Activated CD4-positive, alpha-beta T cell treated with anti-CD3 and anti-CD28 coated beads for 48 hours (primary cell): ENCODE results near the gene ALDH6A1.

Experiments
- DNase-seq: peaks from one replicate; pipeline ENCODE4 v3.0.0-alpha.2; 2020

The ALDH6A1 gene

DNA sequence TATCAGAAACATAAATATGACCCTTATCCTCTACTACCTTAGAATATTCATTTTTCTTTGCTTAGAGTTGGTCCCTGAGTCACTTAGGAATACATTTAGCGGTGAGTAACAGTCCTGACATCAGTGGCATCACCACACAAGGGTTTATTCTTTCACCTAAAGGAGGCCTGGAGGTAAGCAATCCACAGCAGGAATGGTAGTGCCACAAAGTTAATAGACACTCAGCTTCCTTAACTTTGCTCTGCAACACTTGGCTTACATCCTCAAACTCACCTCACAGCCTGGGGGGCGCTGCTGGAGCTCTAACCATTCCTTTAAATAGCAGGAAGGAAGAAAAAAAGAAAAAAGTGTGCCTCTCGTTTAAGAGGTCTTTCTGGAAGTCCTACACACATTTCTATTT, 36.0 kb downstream of the ALDH6A1 start:
- DNase-seq, result no peak

DNA sequence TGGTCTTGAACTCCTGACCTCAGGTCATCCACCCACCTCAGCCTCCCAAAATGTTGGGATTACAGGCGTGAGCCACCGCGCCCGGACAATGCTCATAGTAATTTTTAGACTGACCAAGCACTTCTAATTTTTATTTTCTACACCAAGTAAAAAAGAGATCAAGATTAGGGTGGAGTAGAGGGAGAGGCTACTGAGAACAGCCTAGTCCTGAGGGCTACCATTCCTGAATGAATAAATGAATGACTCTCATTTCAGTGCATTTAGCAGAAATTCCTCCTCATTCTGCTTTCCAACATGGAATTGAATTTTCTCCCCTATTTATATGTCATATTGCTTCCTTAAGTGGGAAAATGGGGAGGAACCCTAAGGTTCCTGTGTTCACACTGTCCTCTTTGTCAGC, 38.7 kb downstream of the ALDH6A1 start:
- no peak for DNase-seq

DNA sequence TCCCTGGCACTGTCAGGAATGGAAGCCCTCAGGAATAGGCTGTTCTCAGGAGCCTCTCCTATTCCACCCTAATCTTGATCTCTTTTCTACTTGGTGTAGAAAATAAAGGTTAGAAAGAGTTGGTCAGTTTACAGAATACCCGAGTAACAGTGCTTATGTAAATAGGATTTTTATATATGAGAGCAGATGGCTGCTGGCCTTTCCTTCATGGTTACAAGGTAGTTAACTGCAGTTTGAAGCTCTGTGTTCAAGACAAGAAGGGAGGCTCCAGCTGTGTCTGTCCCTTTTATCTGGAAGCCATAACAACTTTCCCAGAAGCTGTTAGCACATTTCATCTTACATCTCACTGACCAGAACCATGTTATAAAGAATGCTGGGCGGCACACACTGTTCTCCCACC, 42.0 kb downstream of the ALDH6A1 start:
- no peak for DNase-seq

DNA sequence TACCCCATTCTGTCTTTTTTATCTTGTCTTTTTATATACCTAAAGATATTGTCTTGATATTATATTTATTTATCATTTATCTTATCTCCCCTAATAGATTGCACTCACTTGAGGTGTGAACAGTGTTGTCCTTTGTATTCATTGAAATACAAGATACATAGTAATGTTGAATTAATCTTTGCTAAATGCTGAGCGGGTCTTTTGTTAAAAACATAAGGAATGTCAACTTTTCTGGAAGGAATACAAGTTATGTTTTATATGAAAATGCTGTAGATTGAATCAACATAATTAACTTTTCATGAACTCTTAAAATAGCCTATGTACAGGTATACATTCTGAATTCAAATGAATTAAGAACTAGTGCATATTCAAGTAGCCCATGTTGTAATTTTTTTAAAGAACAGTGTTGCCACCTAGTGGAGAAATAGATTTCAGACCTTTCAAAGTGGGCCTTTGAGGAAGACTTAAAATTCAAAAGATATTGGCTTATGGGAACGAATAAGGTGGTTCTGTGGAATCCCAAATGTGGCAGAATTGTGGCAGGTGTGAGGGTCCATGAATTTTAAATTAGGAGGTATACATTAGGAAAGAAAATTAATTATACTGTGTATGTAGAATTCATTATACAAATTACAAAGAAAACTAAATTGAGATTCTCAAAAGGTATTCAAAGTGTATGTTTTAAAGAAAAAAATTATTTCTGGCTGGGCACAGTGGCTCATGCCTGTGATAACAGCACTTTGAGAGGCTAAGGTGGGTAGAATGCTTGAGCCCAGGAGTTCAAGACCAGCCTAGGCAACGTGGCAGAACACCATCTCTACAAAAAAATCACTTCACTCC, 46.0 kb downstream of the ALDH6A1 start:
- no peak for DNase-seq

DNA sequence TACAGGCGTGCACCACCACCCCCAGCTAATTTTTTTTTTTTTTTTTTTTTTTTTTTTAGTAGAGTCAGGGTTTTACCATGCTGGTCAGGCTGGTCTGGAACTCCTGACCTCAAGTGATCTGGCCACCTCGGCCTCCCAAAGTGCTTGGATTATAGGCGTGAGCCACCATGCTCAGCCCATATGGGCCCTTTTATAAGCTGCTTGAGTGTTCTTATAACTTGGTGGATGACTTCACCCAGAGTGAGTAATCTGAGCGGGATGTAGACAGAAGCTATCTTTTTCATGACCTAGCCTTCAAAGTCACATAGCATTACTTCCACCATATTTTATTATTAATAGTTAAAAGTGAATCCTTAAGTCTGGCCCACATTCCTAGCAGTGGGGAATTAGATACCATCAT, 48.7 kb downstream of the ALDH6A1 start:
- no peak for DNase-seq

DNA sequence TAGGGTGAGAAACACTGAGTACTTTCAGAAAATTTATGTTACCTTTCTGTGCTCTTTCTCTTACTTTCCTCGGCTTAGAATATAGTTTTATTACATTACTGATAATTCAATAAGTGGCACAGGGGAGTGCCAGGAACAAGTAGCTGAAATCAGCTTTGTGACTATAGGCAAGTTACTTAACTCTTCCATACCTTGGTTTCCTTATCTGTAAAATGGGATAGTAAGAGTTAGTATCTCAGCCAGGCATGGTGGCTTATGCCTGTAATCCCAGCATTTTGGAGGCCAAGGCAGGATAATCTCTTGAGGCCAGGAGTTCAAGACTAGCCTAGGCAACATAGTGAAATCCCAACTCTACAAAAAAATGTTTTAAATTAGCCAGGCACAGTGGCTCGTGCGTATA, 49.7 kb downstream of the ALDH6A1 start:
- DNase-seq, result no peak

DNA sequence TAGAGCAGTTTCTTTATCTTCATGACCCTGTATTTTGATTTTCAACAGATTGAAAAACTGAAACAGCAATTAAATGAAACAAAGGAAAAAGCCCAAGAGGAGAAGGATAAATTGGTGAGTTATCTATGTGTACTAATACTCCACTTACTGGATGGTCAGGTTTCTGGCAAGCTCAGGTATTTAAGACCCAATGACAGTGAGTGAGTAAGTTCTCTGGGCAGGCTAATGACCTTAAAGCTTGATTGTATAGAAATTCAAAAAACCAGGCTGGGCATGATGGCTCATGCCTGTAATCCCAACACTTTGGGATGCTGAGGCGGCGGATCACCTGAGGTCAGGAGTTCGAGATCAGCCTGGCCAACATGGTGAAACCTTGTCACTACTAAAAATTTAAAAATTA, 55.1 kb downstream of the ALDH6A1 start:
- no peak for DNase-seq

DNA sequence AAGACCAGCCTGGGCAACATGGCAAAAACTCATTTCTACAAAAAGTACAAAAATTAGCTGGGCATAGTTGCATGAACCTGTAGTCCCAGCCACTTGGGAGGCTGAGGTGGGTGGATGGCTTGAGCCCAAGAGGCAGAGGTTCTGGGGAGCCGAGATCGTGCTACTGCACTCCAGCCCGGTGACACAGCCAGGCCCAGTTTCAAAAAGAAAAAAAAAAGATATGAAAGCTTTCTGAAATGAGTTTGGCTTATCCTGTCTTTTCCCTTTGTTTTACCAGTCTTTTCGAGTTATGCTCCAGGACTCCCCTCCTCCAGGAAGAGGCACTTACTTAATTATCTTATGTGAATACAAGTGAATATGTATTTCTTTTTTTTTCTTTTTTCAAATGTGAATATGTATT, 61.9 kb downstream of the ALDH6A1 start:
- no peak for DNase-seq

DNA sequence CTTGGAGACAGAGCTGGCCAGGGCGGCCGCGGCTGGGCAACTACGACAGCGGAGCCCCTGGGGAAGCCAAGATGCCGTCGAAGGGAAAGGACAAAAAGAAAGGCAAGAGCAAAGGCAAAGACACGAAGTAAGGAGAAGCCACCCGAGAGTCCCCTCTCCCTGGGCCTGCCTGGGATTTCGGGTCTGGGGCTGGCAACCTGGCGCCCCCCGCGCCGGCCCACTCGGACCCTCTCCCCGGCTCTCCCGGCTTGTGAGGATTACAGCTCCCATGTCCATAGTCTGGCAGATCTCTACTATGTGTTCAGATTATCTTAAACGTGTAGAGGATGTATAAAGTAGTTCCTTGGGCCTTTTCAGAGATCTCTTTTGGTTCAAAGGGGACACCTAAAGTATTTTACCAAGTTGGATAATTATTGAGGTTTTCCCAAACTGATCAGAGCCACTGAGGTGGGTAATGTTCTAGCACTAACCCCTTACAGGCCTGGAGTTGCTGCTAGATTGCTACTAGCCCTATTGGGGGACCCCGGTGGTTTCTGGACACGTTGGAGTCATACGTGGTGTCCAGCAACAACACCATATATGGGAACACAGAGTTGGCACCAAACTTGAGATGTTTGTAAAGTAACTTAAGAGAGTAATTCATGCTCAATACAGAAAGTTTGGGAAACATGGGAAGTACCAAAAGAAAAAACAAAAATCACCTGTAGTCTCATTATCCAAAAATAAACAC, 64.7 kb downstream of the ALDH6A1 start:
- no peak for DNase-seq

DNA sequence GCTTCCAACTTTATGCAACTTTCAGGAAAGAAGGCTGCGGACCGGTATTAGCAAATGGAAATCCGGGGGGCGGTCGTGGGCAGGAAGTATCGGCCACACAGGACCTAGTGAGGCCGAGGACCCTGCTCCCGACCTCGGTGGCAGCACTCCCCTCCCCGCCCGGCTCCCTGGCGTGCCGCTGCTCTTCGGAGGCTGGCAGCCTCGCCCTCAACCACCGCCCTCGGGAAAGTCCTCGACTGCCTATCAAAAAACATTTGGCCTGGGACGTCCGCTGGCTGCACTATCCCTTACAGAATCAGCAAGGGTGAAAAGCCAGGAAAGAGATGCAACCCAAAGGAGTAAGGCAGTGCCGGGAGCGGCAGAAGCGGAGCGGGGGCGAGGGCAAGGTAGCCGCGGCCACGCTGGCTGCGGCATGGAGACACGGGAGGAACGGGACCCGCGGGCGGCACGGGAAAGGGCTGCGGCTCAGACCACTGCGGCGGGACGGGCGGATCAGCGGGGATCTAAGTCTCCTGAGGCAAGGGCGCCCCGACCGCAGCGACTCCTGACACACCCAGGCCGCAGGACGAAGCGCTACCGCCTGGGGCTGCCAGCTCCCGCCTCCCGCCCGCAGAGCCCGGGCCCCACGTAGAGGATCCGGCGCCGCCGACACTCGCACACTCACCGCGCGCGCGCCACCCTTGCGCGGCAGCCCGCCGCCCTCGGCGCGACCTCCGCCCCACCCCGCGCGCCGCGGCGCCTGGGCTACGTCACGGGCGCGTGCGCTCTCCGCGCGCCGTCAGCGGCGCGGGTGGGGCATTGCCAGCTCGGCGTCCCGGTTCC, 65.5 kb downstream of the ALDH6A1 start, which contains the start of the genes BBOF1 and ENTPD5:
Gene BBOF1, plus strand, starts transcription at position 764 of the 822 bp plus-strand sequence. CDS start 130 bp downstream, outside the sequence.
Gene ENTPD5, minus strand, starts transcription at position 703 of the 822 bp plus-strand sequence. CDS start 31,186 bp downstream, outside the sequence.
- peak; percentile 88 for DNase-seq

DNA sequence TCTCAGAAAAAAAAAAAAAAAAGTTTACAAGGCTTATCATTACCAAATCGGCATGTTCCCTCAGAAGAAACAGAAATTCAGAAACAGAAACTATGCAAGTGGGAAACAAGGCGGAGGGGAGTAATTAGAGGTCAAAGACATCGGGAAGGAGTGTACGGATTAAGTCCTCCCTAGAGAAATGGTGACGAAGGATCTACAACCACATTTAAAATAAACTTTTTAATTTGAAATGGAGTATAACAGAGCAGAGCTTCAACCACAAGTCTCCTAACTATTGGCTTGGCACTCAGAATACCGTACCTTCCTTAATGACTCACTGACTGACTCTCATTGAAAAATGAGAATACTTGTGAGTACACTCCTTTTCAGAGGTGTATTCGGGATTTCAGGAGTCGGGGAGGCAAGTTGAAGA, 66.1 kb downstream of the ALDH6A1 start:
- no peak for DNase-seq

DNA sequence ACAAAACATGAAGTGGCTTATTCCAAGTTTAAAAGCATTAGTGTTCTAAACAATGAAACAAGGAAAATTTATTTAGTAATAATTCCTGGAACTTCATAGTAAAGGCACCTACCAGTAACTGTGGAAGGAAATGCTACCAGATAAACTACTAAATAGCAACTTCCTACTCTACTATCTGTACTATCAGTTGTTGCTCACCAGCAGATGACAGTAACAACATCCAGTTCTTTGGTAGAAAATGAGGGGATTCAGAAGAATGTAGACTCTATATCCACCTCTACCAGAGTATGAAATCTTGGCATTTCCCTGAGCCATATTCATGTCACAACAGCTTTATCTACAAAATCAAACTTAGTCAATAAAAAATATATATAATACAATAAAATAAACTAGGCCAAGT, 68.3 kb downstream of the ALDH6A1 start:
- DNase-seq, result no peak

DNA sequence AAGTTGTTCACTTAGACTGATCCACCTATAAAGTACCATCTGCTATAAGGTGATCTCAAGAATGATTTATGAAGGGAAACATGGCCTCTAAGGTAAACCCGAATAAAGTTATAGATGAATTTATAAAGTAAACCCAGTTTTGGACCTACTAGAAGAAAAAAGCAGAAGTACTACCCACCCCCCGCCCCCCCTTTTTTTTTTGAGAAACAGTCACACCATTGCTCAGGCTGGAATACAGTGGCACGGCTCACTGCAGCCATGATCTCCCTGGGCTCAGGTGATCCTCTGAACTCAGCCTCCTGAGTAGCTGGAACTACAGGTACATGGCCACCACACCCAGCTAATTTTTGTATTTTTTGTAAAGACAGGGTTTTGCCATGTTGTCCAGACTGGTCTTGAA, 69.1 kb downstream of the ALDH6A1 start:
- no peak for DNase-seq

DNA sequence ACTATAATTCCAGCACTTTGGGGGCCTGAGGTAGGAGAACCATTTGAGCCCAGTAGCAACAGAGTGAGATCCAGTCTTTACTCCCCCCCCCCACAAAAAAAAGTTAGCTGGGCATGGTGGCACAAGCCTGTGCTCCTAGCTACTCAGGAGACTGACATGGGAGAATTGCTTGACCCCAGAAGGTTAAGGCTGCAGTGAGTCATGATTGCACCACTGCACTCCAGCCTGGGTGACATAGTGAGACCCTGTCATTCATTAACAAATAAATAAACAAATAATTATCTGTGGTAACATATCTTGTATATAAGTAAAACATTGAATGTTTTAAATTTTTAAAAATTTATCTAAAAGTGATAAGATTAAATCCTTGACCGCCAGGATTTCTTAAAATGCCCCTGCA, 70.0 kb downstream of the ALDH6A1 start:
- DNase-seq, result no peak

DNA sequence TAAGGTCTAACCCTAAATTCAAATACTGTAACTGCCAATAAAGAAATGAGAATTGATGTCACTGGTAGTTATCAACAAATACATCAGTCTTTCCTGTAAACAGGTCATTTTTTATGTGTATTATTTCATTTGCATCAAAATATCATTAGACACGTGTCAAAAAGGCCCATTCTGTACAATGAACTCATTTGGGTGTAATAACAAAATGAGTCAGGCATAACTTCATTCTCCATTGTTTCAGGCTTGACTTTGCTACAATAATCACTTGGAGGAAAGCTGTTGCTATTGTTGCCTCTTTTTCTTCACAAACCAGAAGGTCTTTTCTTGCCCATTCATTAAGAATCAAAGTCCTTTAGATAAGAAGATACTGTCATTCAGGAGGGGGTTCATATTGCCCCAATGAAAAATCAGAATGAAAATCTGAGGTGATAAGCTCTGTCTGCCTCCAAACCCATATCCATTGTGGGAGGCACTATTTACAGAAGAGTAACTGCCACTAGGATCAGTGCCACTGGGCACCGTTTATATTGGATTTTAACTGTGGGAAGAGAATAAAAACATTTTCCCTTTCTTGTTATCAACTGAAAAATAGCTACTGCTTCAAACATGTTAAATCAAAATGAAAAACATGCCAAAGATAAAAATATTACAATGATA, 75.3 kb downstream of the ALDH6A1 start:
- no peak for DNase-seq
